Suprapubic skin (tissue), 4 donors: Measurements from ENCODE around the gene FAM174B. TPM values are rescaled to one million over a fixed set of nuclear protein-coding genes. Genes with fewer than 3 reads are reported as not detected.

ENCODE experiments used
- DNase-seq, 2 donors: peaks; one replicate each; pipeline ENCODE4 v3.0.0-alpha.2; 2019; ENCODE audit warnings: low spot score in 2 of 2
- H3K27ac ChIP-seq: fragments of 200-600 bp; sonication (generic); one replicate; pipeline ENCODE4 v1.5.1; 2019
- H3K27me3 ChIP-seq: fragments of 200-600 bp; sonication (generic); one replicate; pipeline ENCODE4 v1.5.1; 2019
- H3K36me3 ChIP-seq: fragments of 200-600 bp; sonication (generic); one replicate; pipeline ENCODE4 v1.5.1; 2019
- H3K4me1 ChIP-seq: fragments of 200-600 bp; sonication (generic); one replicate; pipeline ENCODE4 v1.5.1; 2019
- H3K4me3 ChIP-seq: fragments of 200-600 bp; sonication (generic); one replicate; pipeline ENCODE4 v1.5.1; 2019; ENCODE audit warnings: mild to moderate bottlenecking
- H3K9me3 ChIP-seq: fragments of 200-600 bp; sonication (generic); one replicate; pipeline ENCODE4 v1.5.1; 2019
- EP300 ChIP-seq: sonication (generic); formaldehyde crosslinking; IDR thresholded peaks from one replicate; pipeline ENCODE4 v1.6.1; 2017; ENCODE audit warnings: antibody characterized with exemption
- POLR2A ChIP-seq, 2 donors: fragments of 450-650 bp; IDR thresholded peaks; one replicate each; pipeline ENCODE4 v1.6.1; 2017; ENCODE audit warnings: antibody characterized with exemption in 2 of 2, mild to moderate bottlenecking in 2 of 2, moderate library complexity in 2 of 2
- POLR2AphosphoS5 ChIP-seq, 3 donors: sonication (generic); formaldehyde crosslinking; IDR thresholded peaks; one replicate each; pipeline ENCODE4 v1.6.1; 2017; ENCODE audit warnings: antibody characterized with exemption in 3 of 3
- WGBS: methylation state at CpG from one replicate; pipeline ENCODE4 v1.1.5; 2018; 5-methylcytosine and 5-hydroxymethylcytosine counted together
- total RNA-seq, 4 donors: library from RNA; depleted of rRNA; stranded (reverse); fragments of >200 nt; gene quantifications; one replicate each; pipeline ENCODE4 v1.1.0, GENCODE V29; 2016
- TF ChIP-seq, protein P1 (sequence below), 2 donors: fragments of 200-600 bp in 1 of 2; fragments of 450-650 bp in 1 of 2; sonication (generic) in 1 of 2; IDR thresholded peaks; one replicate each; pipeline ENCODE4 v1.5.1; 2016 to 2019; ENCODE audit warnings: antibody characterized with exemption in 2 of 2, mild to moderate bottlenecking in 1 of 2, moderate library complexity in 1 of 2

The FAM174B gene
- total RNA-seq, 4 donors from 2014 or later, result 6.2 to 24.0 (median 18.3) TPM

GRCh38 chr15:92676561-92676960 is 21.0 kb upstream of the FAM174B start:
- H3K27me3 ChIP-seq, result no peaks in the 10 kb centered on the region
- DNase-seq, result no peak
- WGBS, result 90% methylated on average over 2 of the region's 2 CpGs
- no peaks in the 10 kb centered on the region for H3K36me3 ChIP-seq
- H3K27ac ChIP-seq, result no peak overlapping the region
- peaks cover 3% of the 10 kb centered on the region for H3K4me1 ChIP-seq
- TF ChIP-seq, protein P1, sequence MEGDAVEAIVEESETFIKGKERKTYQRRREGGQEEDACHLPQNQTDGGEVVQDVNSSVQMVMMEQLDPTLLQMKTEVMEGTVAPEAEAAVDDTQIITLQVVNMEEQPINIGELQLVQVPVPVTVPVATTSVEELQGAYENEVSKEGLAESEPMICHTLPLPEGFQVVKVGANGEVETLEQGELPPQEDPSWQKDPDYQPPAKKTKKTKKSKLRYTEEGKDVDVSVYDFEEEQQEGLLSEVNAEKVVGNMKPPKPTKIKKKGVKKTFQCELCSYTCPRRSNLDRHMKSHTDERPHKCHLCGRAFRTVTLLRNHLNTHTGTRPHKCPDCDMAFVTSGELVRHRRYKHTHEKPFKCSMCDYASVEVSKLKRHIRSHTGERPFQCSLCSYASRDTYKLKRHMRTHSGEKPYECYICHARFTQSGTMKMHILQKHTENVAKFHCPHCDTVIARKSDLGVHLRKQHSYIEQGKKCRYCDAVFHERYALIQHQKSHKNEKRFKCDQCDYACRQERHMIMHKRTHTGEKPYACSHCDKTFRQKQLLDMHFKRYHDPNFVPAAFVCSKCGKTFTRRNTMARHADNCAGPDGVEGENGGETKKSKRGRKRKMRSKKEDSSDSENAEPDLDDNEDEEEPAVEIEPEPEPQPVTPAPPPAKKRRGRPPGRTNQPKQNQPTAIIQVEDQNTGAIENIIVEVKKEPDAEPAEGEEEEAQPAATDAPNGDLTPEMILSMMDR (IDR thresholded peaks at IDR 0.05), result no peak
- no peak for TF ChIP-seq POLR2A (IDR thresholded peaks at IDR 0.05)
- no peaks in the 10 kb centered on the region for H3K9me3 ChIP-seq
- H3K4me3 ChIP-seq, result no peak overlapping the region

DNA sequence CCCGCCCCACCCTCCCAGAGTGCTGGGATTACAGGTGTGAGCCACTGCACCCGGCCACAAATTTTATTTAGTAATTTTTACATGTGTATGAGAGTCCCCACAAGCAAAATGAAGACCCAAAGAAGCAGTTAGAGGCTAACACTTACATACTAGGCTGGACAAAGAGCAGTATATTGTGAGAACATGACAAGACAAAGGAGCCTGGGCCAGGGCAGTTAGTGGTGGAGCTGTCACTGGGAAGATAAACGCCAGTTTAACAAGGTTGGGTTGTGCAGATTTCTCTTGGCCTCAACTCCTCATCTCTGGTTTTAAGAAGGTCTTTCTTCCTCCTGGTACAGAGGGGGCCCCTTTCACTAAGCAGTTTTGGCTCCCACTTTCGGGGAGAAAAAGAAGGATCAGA is 19.9 kb upstream of the FAM174B start:
- 94% methylated on average over 4 of the region's 4 CpGs for WGBS
- no peak for DNase-seq
- Histone ChIP-seq H3K36me3 (no peaks in the 10 kb centered on the region), H3K27me3 (no peaks in the 10 kb centered on the region), H3K27ac (no peak overlapping the region), H3K4me3 (no peak overlapping the region), H3K4me1 (no peaks in the 10 kb centered on the region), H3K9me3 (no peaks in the 10 kb centered on the region)
- TF ChIP-seq, protein P1 (IDR thresholded peaks at IDR 0.05), result no peak
- TF ChIP-seq POLR2A (IDR thresholded peaks at IDR 0.05) (no peak), EP300 (no peak), POLR2AphosphoS5 (IDR thresholded peaks at IDR 0.05) (no peak)

DNA sequence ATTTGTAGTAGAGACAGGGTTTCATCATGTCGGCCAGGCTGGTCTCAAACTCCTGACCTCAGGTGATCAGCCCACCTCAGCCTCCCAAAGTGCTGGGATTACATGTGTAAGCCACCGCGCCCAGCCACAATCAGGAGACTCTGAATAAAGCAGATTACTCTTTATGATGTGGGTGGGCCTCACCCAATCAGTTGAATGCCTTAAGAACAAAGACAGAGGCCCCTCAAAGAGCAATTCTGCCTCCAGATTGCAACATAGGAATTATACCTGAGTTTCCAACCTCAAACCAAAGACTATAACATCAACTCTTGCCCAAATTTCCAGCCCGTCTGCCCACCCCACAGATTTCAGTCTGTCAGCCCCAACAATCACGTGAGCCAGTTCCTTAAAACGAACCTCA is 18.8 kb upstream of the FAM174B start:
- H3K27me3 ChIP-seq, result no peaks in the 10 kb centered on the region
- DNase-seq, result no peak
- TF ChIP-seq EP300 (no peak), POLR2AphosphoS5 (IDR thresholded peaks at IDR 0.05) (no peak), POLR2A (IDR thresholded peaks at IDR 0.05) (no peak)
- TF ChIP-seq, protein P1 (IDR thresholded peaks at IDR 0.05), result no peak
- H3K27ac ChIP-seq, result no peak overlapping the region
- WGBS, result 98% methylated on average over 6 of the region's 6 CpGs
- no peaks in the 10 kb centered on the region for H3K36me3 ChIP-seq
- no peaks in the 10 kb centered on the region for H3K4me1 ChIP-seq
- no peaks in the 10 kb centered on the region for H3K9me3 ChIP-seq
- no peak overlapping the region for H3K4me3 ChIP-seq

DNA sequence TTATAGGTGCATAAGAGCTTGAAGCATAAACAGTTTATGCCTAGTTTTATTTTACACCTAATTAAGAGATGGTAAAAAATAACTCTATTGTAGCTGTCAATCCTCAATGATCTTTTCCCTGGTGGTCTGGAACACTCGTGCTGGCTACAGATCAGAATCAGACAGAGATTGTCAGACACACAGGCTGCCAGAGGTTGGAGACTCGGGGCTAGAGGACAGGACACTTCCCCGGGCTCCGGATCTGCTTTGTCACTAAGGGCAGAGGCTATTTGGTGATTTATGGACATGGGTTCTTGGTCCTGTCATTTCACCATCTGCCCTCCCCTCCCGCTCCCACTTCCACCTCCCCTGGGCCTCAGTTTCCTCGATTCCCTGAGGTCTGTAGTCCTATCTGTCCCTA is 16.5 kb upstream of the FAM174B start:
- peaks cover 12% of the 10 kb centered on the region for H3K4me1 ChIP-seq
- 78% methylated on average over 6 of the region's 6 CpGs for WGBS
- H3K9me3 ChIP-seq, result no peaks in the 10 kb centered on the region
- no peaks in the 10 kb centered on the region for H3K27me3 ChIP-seq
- no peak overlapping the region for H3K27ac ChIP-seq
- H3K4me3 ChIP-seq, result no peak overlapping the region
- H3K36me3 ChIP-seq, result no peaks in the 10 kb centered on the region
- DNase-seq, result no peak
- TF ChIP-seq POLR2A (IDR thresholded peaks at IDR 0.05) (no peak), EP300 (no peak)

DNA sequence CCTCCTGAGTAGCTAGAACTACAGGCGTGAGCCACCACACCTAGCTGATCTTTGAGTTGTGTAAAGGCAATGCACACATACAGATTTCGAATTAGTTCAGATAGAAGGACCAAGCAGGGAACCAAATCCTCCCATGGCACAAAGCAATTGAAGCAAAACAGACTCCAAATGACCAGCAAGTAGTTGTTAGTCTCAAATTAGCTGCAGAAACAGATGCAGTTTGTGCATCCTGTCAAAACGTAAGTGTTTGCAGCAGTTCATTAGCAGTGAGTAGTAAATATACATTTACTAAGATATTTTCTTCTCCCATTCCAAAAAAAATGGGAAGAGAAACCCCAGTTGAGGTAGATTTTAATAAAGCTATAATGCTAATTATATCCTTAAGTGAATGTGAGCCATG is 15.8 kb upstream of the FAM174B start:
- Histone ChIP-seq H3K4me3 (no peak overlapping the region), H3K9me3 (no peaks in the 10 kb centered on the region), H3K27me3 (no peaks in the 10 kb centered on the region), H3K36me3 (no peaks in the 10 kb centered on the region), H3K4me1 (peaks cover 18% of the 10 kb centered on the region), H3K27ac (no peak overlapping the region)
- no peak for DNase-seq
- TF ChIP-seq EP300 (no peak), POLR2A (IDR thresholded peaks at IDR 0.05) (no peak), POLR2AphosphoS5 (IDR thresholded peaks at IDR 0.05) (no peak)
- 85% methylated on average over 3 of the region's 3 CpGs for whole genome bisulfite sequencing

GRCh38 chr15:92670621-92671020 is 15.0 kb upstream of the FAM174B start:
- no peak overlapping the region for H3K4me3 ChIP-seq
- no peak for DNase-seq
- H3K9me3 ChIP-seq, result no peaks in the 10 kb centered on the region
- no peaks in the 10 kb centered on the region for H3K27me3 ChIP-seq
- peaks cover 26% of the 10 kb centered on the region for H3K4me1 ChIP-seq
- no peak overlapping the region for H3K27ac ChIP-seq
- TF ChIP-seq, protein P1 (IDR thresholded peaks at IDR 0.05), result no peak
- TF ChIP-seq POLR2A (IDR thresholded peaks at IDR 0.05) (no peak), POLR2AphosphoS5 (IDR thresholded peaks at IDR 0.05) (no peak), EP300 (no peak)
- no peaks in the 10 kb centered on the region for H3K36me3 ChIP-seq
- WGBS, result 84% methylated on average over 2 of the region's 2 CpGs
